Astrocyte (in vitro differentiated cells and primary cell): ENCODE results near the gene UGT1A3. TPM values are rescaled to one million over a fixed set of nuclear protein-coding genes. Genes with fewer than 3 reads are reported as not detected.

Experiments
- DNase-seq: peaks from one replicate; pipeline ENCODE4 v3.0.0-alpha.2; 2010; ENCODE audit warnings: low read depth
- FAIRE-seq: peaks from 2 replicates; lab custom pipeline; 2011; peaks lifted over from hg19 to GRCh38; lab: Jason Lieb, UNC
- H2AFZ ChIP-seq: 2 replicates; pipeline ENCODE4 v1.6.0; 2012; ENCODE audit warnings: low read depth, low read length, inconsistent platforms
- H3K27ac ChIP-seq: 2 replicates; pipeline ENCODE4 v1.5.1; 2011; ENCODE audit warnings: low read depth, low read length, inconsistent platforms
- H3K27me3 ChIP-seq: 2 replicates; pipeline ENCODE4 v1.6.0; 2011; ENCODE audit warnings: low read length, inconsistent platforms; ENCODE audit not compliant: insufficient read depth
- H3K36me3 ChIP-seq: 2 replicates; pipeline ENCODE4 v1.5.1; 2011; ENCODE audit warnings: low read length, inconsistent platforms; ENCODE audit not compliant: insufficient read depth
- H3K4me1 ChIP-seq: 2 replicates; pipeline ENCODE4 v1.5.1; 2011; ENCODE audit warnings: low read length, inconsistent platforms; ENCODE audit not compliant: insufficient read depth
- H3K4me2 ChIP-seq: 2 replicates; pipeline ENCODE4 v1.6.0; 2012; ENCODE audit warnings: low read length, inconsistent platforms
- H3K4me3 ChIP-seq: 2 replicates; pipeline ENCODE4 v1.5.1; 2011; ENCODE audit warnings: low read depth, mild to moderate bottlenecking, low read length, inconsistent platforms; ENCODE audit not compliant: insufficient read depth
- H3K79me2 ChIP-seq: 2 replicates; pipeline ENCODE4 v1.6.0; 2012; ENCODE audit warnings: mild to moderate bottlenecking, low read length, inconsistent platforms; ENCODE audit not compliant: insufficient read depth
- H3K9ac ChIP-seq: 2 replicates; pipeline ENCODE4 v1.6.0; 2012; ENCODE audit warnings: mild to moderate bottlenecking, low read length, inconsistent platforms
- H3K9me3 ChIP-seq: 2 replicates; pipeline ENCODE4 v1.5.1; 2012; ENCODE audit warnings: low read depth, mild to moderate bottlenecking, low read length, inconsistent platforms; ENCODE audit not compliant: insufficient read depth
- H4K20me1 ChIP-seq: 2 replicates; pipeline ENCODE4 v1.6.0; 2012; ENCODE audit warnings: low read length, inconsistent platforms; ENCODE audit not compliant: insufficient read depth
- H3K27ac Mint-ChIP-seq: one replicate; pipeline ENCODE4 v1.8.0; 2021; ENCODE audit warnings: mild to moderate bottlenecking, mixed read lengths; ENCODE audit not compliant: unreplicated experiment
- H3K27me3 Mint-ChIP-seq: one replicate; pipeline ENCODE4 v1.8.0; 2021; ENCODE audit warnings: low read depth, mixed read lengths; ENCODE audit not compliant: unreplicated experiment
- H3K36me3 Mint-ChIP-seq: one replicate; pipeline ENCODE4 v1.8.0; 2021; ENCODE audit warnings: low read depth, mixed read lengths; ENCODE audit not compliant: unreplicated experiment
- H3K4me1 Mint-ChIP-seq: one replicate; pipeline ENCODE4 v1.8.0; 2021; ENCODE audit warnings: low read depth, mixed read lengths; ENCODE audit not compliant: unreplicated experiment
- H3K4me3 Mint-ChIP-seq: one replicate; pipeline ENCODE4 v1.8.0; 2021; ENCODE audit warnings: mild to moderate bottlenecking, moderate library complexity, mixed read lengths; ENCODE audit not compliant: unreplicated experiment
- H3K9me3 Mint-ChIP-seq: one replicate; pipeline ENCODE4 v1.8.0; 2021; ENCODE audit warnings: mild to moderate bottlenecking, mixed read lengths; ENCODE audit not compliant: unreplicated experiment
- EZH2 ChIP-seq: IDR thresholded peaks from 2 replicates; pipeline ENCODE4 v1.6.1; 2012; ENCODE audit warnings: mild to moderate bottlenecking, low read length, inconsistent platforms; ENCODE audit not compliant: insufficient read depth
- total RNA-seq: library from RNA; stranded (reverse); gene quantifications from 2 replicates; pipeline ENCODE4 v1.2.1, GENCODE V29; 2021
- TF ChIP-seq, protein P1 (sequence below): IDR thresholded peaks from 2 replicates; pipeline ENCODE4 v1.5.1; 2011; ENCODE audit warnings: low read depth, mild to moderate bottlenecking, inconsistent platforms, low read length, moderate library complexity; ENCODE audit not compliant: insufficient read depth

Gene UGT1A3
- total RNA-seq, 1 donor from 2014 or later: not detected

DNA sequence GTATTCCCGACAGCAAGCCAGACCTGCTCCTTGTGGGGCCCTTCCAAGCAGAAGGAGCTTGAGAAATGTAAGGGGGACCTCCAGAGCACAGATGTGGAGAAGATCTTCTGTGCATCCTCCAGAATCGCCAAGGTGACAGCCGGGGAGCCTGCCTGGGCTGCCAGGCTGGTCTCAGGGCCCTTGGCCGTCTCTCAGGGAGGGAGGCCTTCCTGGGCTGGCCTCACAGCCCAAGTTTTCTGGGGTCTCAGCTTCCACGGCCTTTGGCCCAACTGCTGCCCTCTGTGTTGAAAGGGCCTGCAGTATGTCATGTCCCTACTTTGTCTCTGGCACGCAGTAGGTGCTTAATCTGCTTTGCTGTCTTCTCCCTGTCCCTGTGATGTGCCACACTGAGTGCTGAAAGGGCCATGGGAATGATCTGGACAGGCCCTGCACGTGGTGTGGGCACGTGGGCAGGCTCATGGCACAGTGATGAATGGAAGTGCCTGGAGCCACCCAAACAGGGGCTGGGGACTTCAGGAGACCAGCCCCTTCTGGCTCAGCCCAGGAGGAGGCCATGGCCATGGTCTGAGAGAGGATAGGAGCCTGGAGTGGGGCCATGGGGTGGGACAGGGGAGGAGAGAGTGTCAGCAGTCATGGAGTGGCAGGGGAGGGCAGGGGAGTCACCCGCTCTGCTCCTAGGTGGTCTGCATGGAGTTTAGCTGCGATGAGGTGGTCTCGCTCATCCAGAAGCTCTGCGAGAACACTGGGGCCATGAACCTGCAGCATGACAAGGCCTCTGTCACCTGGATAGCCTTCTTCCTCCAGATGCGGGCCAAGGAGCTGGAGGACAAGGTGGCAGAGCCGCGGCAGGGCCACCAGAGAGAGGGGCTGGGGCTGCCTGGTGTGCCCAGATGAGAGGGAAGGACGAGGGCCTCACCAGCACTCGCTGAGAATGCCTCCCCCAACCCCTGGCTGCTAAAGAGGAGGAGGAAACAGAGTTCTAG is 90.1 kb downstream of the UGT1A3 start:
- Histone ChIP-seq H4K20me1 (no peaks in the 10 kb centered on the region), H2AFZ (no peak overlapping the region), H3K27me3 (no peaks in the 10 kb centered on the region), H3K79me2 (no peaks in the 10 kb centered on the region), H3K4me2 (no peak overlapping the region), H3K27ac (no peak overlapping the region), H3K9ac (no peak overlapping the region), H3K36me3 (no peaks in the 10 kb centered on the region), H3K4me1 (no peaks in the 10 kb centered on the region), H3K4me3 (no peak overlapping the region), H3K9me3 (no peaks in the 10 kb centered on the region)
- H3K9me3 Mint-ChIP-seq: no peaks in the 10 kb centered on the region
- H3K36me3 Mint-ChIP-seq: no peaks in the 10 kb centered on the region
- DNase-seq: no peak
- H3K4me1 Mint-ChIP-seq: no peaks in the 10 kb centered on the region
- FAIRE-seq: no peak
- H3K27me3 Mint-ChIP-seq: peaks cover 23% of the 10 kb centered on the region
- no peak overlapping the region for H3K27ac Mint-ChIP-seq
- H3K4me3 Mint-ChIP-seq: no peak overlapping the region
- TF ChIP-seq EZH2: no peak
- TF ChIP-seq, protein P1, sequence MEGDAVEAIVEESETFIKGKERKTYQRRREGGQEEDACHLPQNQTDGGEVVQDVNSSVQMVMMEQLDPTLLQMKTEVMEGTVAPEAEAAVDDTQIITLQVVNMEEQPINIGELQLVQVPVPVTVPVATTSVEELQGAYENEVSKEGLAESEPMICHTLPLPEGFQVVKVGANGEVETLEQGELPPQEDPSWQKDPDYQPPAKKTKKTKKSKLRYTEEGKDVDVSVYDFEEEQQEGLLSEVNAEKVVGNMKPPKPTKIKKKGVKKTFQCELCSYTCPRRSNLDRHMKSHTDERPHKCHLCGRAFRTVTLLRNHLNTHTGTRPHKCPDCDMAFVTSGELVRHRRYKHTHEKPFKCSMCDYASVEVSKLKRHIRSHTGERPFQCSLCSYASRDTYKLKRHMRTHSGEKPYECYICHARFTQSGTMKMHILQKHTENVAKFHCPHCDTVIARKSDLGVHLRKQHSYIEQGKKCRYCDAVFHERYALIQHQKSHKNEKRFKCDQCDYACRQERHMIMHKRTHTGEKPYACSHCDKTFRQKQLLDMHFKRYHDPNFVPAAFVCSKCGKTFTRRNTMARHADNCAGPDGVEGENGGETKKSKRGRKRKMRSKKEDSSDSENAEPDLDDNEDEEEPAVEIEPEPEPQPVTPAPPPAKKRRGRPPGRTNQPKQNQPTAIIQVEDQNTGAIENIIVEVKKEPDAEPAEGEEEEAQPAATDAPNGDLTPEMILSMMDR: no peak

GRCh38 chr2:233819884-233820773 is 91.3 kb downstream of the UGT1A3 start:
- no peak overlapping the region for H3K4me2 ChIP-seq
- DNase-seq: no peak
- Mint-ChIP-seq H3K4me1 (no peaks in the 10 kb centered on the region), H3K9me3 (no peaks in the 10 kb centered on the region), H3K27ac (no peak overlapping the region), H3K36me3 (no peaks in the 10 kb centered on the region), H3K4me3 (no peak overlapping the region), H3K27me3 (peaks cover 22% of the 10 kb centered on the region)
- no peaks in the 10 kb centered on the region for H4K20me1 ChIP-seq
- no peak overlapping the region for H3K4me3 ChIP-seq
- no peaks in the 10 kb centered on the region for H3K9me3 ChIP-seq
- H3K27ac ChIP-seq: no peak overlapping the region
- H3K36me3 ChIP-seq: no peaks in the 10 kb centered on the region
- FAIRE-seq: no peak
- no peak for TF ChIP-seq EZH2
- TF ChIP-seq, protein P1: no peak
- no peaks in the 10 kb centered on the region for H3K27me3 ChIP-seq
- no peak overlapping the region for H3K9ac ChIP-seq
- no peaks in the 10 kb centered on the region for H3K79me2 ChIP-seq
- H3K4me1 ChIP-seq: no peaks in the 10 kb centered on the region
- H2AFZ ChIP-seq: no peak overlapping the region
